Testis (tissue), 3 donors: ENCODE data around the gene EID2. TPM values are rescaled to one million over a fixed set of nuclear protein-coding genes. Genes with fewer than 3 reads are reported as not detected.

Source experiments
- DNase-seq: peaks from one replicate; pipeline ENCODE4 v3.0.0-alpha.2; 2019
- H3K27ac ChIP-seq, 2 donors: fragments of 200-600 bp; sonication (generic); one replicate each; pipeline ENCODE4 v1.5.1; 2019
- H3K27me3 ChIP-seq: fragments of 200-600 bp; sonication (generic); one replicate; pipeline ENCODE4 v1.5.1; 2019
- H3K36me3 ChIP-seq: fragments of 200-600 bp; sonication (generic); one replicate; pipeline ENCODE4 v1.5.1; 2017; ENCODE audit warnings: low read depth; ENCODE audit errors: missing control alignments
- H3K4me1 ChIP-seq: fragments of 200-600 bp; sonication (generic); one replicate; pipeline ENCODE4 v1.5.1; 2019
- H3K4me3 ChIP-seq, 2 donors: fragments of 200-600 bp; sonication (generic); one replicate each; pipeline ENCODE4 v1.5.1; 2017 to 2019
- H3K9me3 ChIP-seq: fragments of 200-600 bp; sonication (generic); one replicate; pipeline ENCODE4 v1.5.1; 2017
- CTCF ChIP-seq, 3 experiments: fragments of 450-650 bp in 2 of 3; fragments of 200-600 bp in 1 of 3; sonication (generic) in 1 of 3; IDR thresholded peaks; one replicate each; pipeline ENCODE4 v1.5.1; 2016 to 2019; ENCODE audit warnings: antibody characterized with exemption in 3 of 3, mild to moderate bottlenecking in 2 of 3, moderate library complexity in 1 of 3
- POLR2A ChIP-seq: fragments of 450-650 bp; IDR thresholded peaks from one replicate; pipeline ENCODE4 v1.6.1; 2017; ENCODE audit warnings: antibody characterized with exemption, mild to moderate bottlenecking, moderate library complexity
- WGBS, 2 donors: methylation state at CpG; one replicate each; pipeline ENCODE4 v1.1.5; 2018; 5-methylcytosine and 5-hydroxymethylcytosine counted together
- intact Hi-C: fragments of 100-400 bp; cut with DNase I; formaldehyde crosslinking; loops from one replicate; pipeline ENCODE4 v1.15.1; 2023; ENCODE audit warnings: low total_unique reads
- polyA plus RNA-seq: library from polyadenylated mRNA; stranded (reverse); fragments of 350-450 nt; fragmentation: Illumina TruSeq; extraction: RNeasy Lipid Tissue Mini Kit (QIAGEN cat#74804); gene quantifications from one replicate; pipeline ENCODE4 v1.2.3, GENCODE V29; 2014; ENCODE audit warnings: low read depth, low replicate concordance; ENCODE audit not compliant: insufficient read depth
- small RNA-seq, 2 donors: library from RNA; depleted of rRNA; stranded (forward); fragments of <200 nt; gene quantifications; one replicate each; pipeline ENCODE3, GENCODE V24; 2016
- total RNA-seq, 2 donors: library from RNA; depleted of rRNA; stranded (reverse); fragments of >200 nt; gene quantifications; one replicate each; pipeline ENCODE4 v1.2.3, GENCODE V29; 2016

EID2 gene
- total and polyA plus RNA-seq, 3 donors from 2014 or later, result 15.0 to 26.7 (median 23.9) TPM

GRCh38 chr19:39492788-39493187 is 47.2 kb downstream of the EID2 start:
- H3K9me3 ChIP-seq, result no peaks in the 10 kb centered on the region
- 75 to 84% methylated on average over 3 of the region's 3 CpGs for WGBS, 2 donors
- no peaks in the 10 kb centered on the region for H3K27me3 ChIP-seq
- TF ChIP-seq POLR2A, result no peak
- no peak for TF ChIP-seq CTCF (IDR thresholded peaks at IDR 0.05)
- H3K4me1 ChIP-seq, result peaks cover 2% of the 10 kb centered on the region
- no peak overlapping the region for H3K27ac ChIP-seq
- intact Hi-C loops, result no loop called here
- H3K4me3 ChIP-seq, result no peak overlapping the region
- no peaks in the 10 kb centered on the region for H3K36me3 ChIP-seq
- DNase-seq, result no peak

- no peak for DNase-seq
- no peaks in the 10 kb centered on the region for H3K4me1 ChIP-seq
- H3K27ac ChIP-seq, result no peak overlapping the region
- H3K36me3 ChIP-seq, result no peaks in the 10 kb centered on the region
- no peaks in the 10 kb centered on the region for H3K9me3 ChIP-seq
- no peak overlapping the region for H3K4me3 ChIP-seq
- intact Hi-C loops, result no loop called here
- WGBS, 2 donors, result 90 to 97% methylated on average over 6 of the region's 6 CpGs
- H3K27me3 ChIP-seq, result no peaks in the 10 kb centered on the region
- TF ChIP-seq CTCF (IDR thresholded peaks at IDR 0.05), result no peak
- no peak for TF ChIP-seq POLR2A
These were observed 47.7 kb downstream of the EID2 start for GRCh38 chr19:39492225-39492624.

- Histone ChIP-seq H3K27ac (no peak overlapping the region), H3K27me3 (no peaks in the 10 kb centered on the region), H3K4me1 (no peaks in the 10 kb centered on the region), H3K4me3 (no peak overlapping the region), H3K9me3 (no peaks in the 10 kb centered on the region), H3K36me3 (no peaks in the 10 kb centered on the region)
- intact Hi-C loops, result no loop called here
- no peak for DNase-seq
- TF ChIP-seq CTCF (IDR thresholded peaks at IDR 0.05), result no peak
- TF ChIP-seq POLR2A, result no peak
- 80% methylated on average over 7 to 10 of the region's 10 CpGs for WGBS, 2 donors
These were observed 50.2 kb downstream of the EID2 start for GRCh38 chr19:39489756-39490155.

Small RNA genes lying within 50 kb of the gene (small RNA-seq; reads per million reads assigned to genes)
- 0 reads per million in 2 donors for gene RPS29P24

Other genes starting within 250 kb of the EID2 start
- gene IFNL1, start 243.8 kb downstream of the EID2 start, total RNA-seq, result not detected
- gene IFNL1, start 243.8 kb downstream of the EID2 start, polyA plus RNA-seq, result not detected
- gene LRFN1, start 219.3 kb downstream of the EID2 start, total RNA-seq, result 1 to 10 TPM; 3.5 to 4.0 TPM
- gene LRFN1, start 219.3 kb downstream of the EID2 start, polyA plus RNA-seq, result 1.4 TPM
- gene GMFG, start 204.1 kb downstream of the EID2 start, total RNA-seq, result 1 to 10 TPM; 2.4 to 3.7 TPM
- gene GMFG, start 204.1 kb downstream of the EID2 start, polyA plus RNA-seq, result 19.5 TPM
- gene SAMD4B, start 197.7 kb downstream of the EID2 start, total RNA-seq, result 100 to 1,000 TPM; 228 to 276 TPM
- 159 TPM for gene SAMD4B, start 197.7 kb downstream of the EID2 start, polyA plus RNA-seq
- 10 to 100 TPM; 70.7 to 74.6 TPM for gene PAF1, start 149.1 kb downstream of the EID2 start, total RNA-seq
- 154 TPM for gene PAF1, start 149.1 kb downstream of the EID2 start, polyA plus RNA-seq
- gene MED29, start 148.8 kb downstream of the EID2 start, total RNA-seq, result 10 to 100 TPM; 46.1 to 53.5 TPM
- 38.9 TPM for gene MED29, start 148.8 kb downstream of the EID2 start, polyA plus RNA-seq
- gene ZFP36, start 133.3 kb downstream of the EID2 start, total RNA-seq, result 10 to 100 TPM; 46.4 to 90.9 TPM
- 77.7 TPM for gene ZFP36, start 133.3 kb downstream of the EID2 start, polyA plus RNA-seq
- gene PLEKHG2, start 127.5 kb downstream of the EID2 start, total RNA-seq, result 10 to 100 TPM; 22.6 to 32.8 TPM
- 29.2 TPM for gene PLEKHG2, start 127.5 kb downstream of the EID2 start, polyA plus RNA-seq
- gene RPS16, start 104.2 kb downstream of the EID2 start, total RNA-seq, result 1,000 to 10,000 TPM in 1 of 2 donors, 100 to 1,000 TPM in 1; 628 to 1,122 TPM
- gene RPS16, start 104.2 kb downstream of the EID2 start, polyA plus RNA-seq, result 1,146 TPM
- gene SUPT5H, start 94.6 kb downstream of the EID2 start, total RNA-seq, result 100 to 1,000 TPM; 363 to 366 TPM
- gene SUPT5H, start 94.6 kb downstream of the EID2 start, polyA plus RNA-seq, result 359 TPM
- gene TIMM50, start 59.3 kb downstream of the EID2 start, total RNA-seq, result 10 to 100 TPM; 80.6 to 96.1 TPM
- gene TIMM50, start 59.3 kb downstream of the EID2 start, polyA plus RNA-seq, result 130 TPM
- gene DLL3, start 41.2 kb downstream of the EID2 start, total RNA-seq, result 1 to 10 TPM; 4.5 to 6.5 TPM
- 1.6 TPM for gene DLL3, start 41.2 kb downstream of the EID2 start, polyA plus RNA-seq
- 10 to 100 TPM in 1 of 2 donors, 1 to 10 TPM in 1; 2.5 to 10.8 TPM for gene SELENOV, start 25.0 kb downstream of the EID2 start, total RNA-seq
- 19.7 TPM for gene SELENOV, start 25.0 kb downstream of the EID2 start, polyA plus RNA-seq
- 10 to 100 TPM in 1 of 2 donors, 1 to 10 TPM in 1; 9.2 to 12.2 TPM for gene EID2B, start 7.3 kb downstream of the EID2 start, total RNA-seq
- gene EID2B, start 7.3 kb downstream of the EID2 start, polyA plus RNA-seq, result 6.6 TPM
- gene LGALS13, start 62.4 kb upstream of the EID2 start, total RNA-seq, result not detected
- not detected for gene LGALS13, start 62.4 kb upstream of the EID2 start, polyA plus RNA-seq
- not detected for gene LGALS16, start 115.8 kb upstream of the EID2 start, total RNA-seq
- not detected for gene LGALS16, start 115.8 kb upstream of the EID2 start, polyA plus RNA-seq
- gene LGALS14, start 164.3 kb upstream of the EID2 start, total RNA-seq, result not detected
- gene LGALS14, start 164.3 kb upstream of the EID2 start, polyA plus RNA-seq, result not detected
- gene CLC, start 197.9 kb upstream of the EID2 start, total RNA-seq, result not detected
- 0.61 TPM for gene CLC, start 197.9 kb upstream of the EID2 start, polyA plus RNA-seq
- gene LEUTX, start 238.7 kb upstream of the EID2 start, total RNA-seq, result not detected
- not detected for gene LEUTX, start 238.7 kb upstream of the EID2 start, polyA plus RNA-seq